Skeletal muscle satellite cell (primary cell): ENCODE results near the gene PTPRC.
A peak's percentile ranks its signal among the peaks of the same experiment; 100 is the strongest.

Source experiments
- H3K27me3 ChIP-seq: 2 replicates; pipeline ENCODE4 v1.7.0; 2013; ENCODE audit warnings: low read length; ENCODE audit not compliant: control insufficient read depth, insufficient read depth
- H3K36me3 ChIP-seq: 2 replicates; pipeline ENCODE4 v1.7.0; 2013; ENCODE audit warnings: mild to moderate bottlenecking, control low read depth, low read length; ENCODE audit not compliant: insufficient read depth
- H3K4me1 ChIP-seq: 2 replicates; pipeline ENCODE4 v1.7.0; 2013; ENCODE audit warnings: low read length; ENCODE audit not compliant: control insufficient read depth, insufficient read depth
- H3K4me2 ChIP-seq: 2 replicates; pipeline ENCODE4 v1.7.0; 2013; ENCODE audit warnings: mild to moderate bottlenecking, low read length
- H3K4me3 ChIP-seq: 2 replicates; pipeline ENCODE4 v1.7.0; 2013; ENCODE audit warnings: low read length
- H3K9ac ChIP-seq: 2 replicates; pipeline ENCODE4 v1.7.0; 2013; ENCODE audit warnings: mild to moderate bottlenecking, low read depth, low read length, moderate library complexity
- H3K9me3 ChIP-seq: replicated peaks from 2 replicates; pipeline ENCODE4 v1.7.0; 2013; ENCODE audit warnings: mild to moderate bottlenecking, control low read depth, low read length

Gene PTPRC

GRCh38 chr1:198773523-198773922 is 134.7 kb downstream of the PTPRC start:
- Histone ChIP-seq H3K4me2 (no peak overlapping the region), H3K27me3 (no peaks in the 10 kb centered on the region), H3K9me3 (no peaks in the 10 kb centered on the region), H3K4me3 (no peak overlapping the region), H3K9ac (no peak overlapping the region), H3K4me1 (peaks cover 31% of the 10 kb centered on the region), H3K36me3 (no peaks in the 10 kb centered on the region)

- Histone ChIP-seq H3K27me3 (no peaks in the 10 kb centered on the region), H3K4me3 (no peak overlapping the region), H3K4me1 (peaks cover 31% of the 10 kb centered on the region), H3K9me3 (no peaks in the 10 kb centered on the region), H3K9ac (no peak overlapping the region), H3K36me3 (no peaks in the 10 kb centered on the region), H3K4me2 (no peak overlapping the region)
Observed at GRCh38 chr1:198774421-198774820, 135.6 kb downstream of the PTPRC start.

- Histone ChIP-seq H3K4me3 (no peak overlapping the region), H3K4me1 (peaks cover 40% of the 10 kb centered on the region), H3K27me3 (no peaks in the 10 kb centered on the region), H3K36me3 (no peaks in the 10 kb centered on the region), H3K9me3 (no peaks in the 10 kb centered on the region), H3K4me2 (no peak overlapping the region), H3K9ac (peak overlapping the region; percentile 68)
Observed at GRCh38 chr1:198775606-198776005, 136.8 kb downstream of the PTPRC start.

GRCh38 chr1:198776602-198777029 is 137.8 kb downstream of the PTPRC start:
- peaks cover 43% of the 10 kb centered on the region for H3K4me1 ChIP-seq
- peak overlapping the region; percentile 76 for H3K9ac ChIP-seq
- no peak overlapping the region for H3K4me3 ChIP-seq
- no peaks in the 10 kb centered on the region for H3K9me3 ChIP-seq
- H3K4me2 ChIP-seq = peak overlapping the region; percentile 44
- H3K36me3 ChIP-seq = no peaks in the 10 kb centered on the region
- H3K27me3 ChIP-seq = no peaks in the 10 kb centered on the region

GRCh38 chr1:198778049-198778448 is 139.2 kb downstream of the PTPRC start:
- no peaks in the 10 kb centered on the region for H3K9me3 ChIP-seq
- H3K4me1 ChIP-seq = peaks cover 43% of the 10 kb centered on the region
- no peak overlapping the region for H3K4me3 ChIP-seq
- H3K9ac ChIP-seq = peak overlapping the region; percentile 76
- H3K27me3 ChIP-seq = no peaks in the 10 kb centered on the region
- H3K36me3 ChIP-seq = no peaks in the 10 kb centered on the region
- no peak overlapping the region for H3K4me2 ChIP-seq

GRCh38 chr1:198780376-198780775 is 141.5 kb downstream of the PTPRC start:
- H3K27me3 ChIP-seq = no peaks in the 10 kb centered on the region
- peaks cover 41% of the 10 kb centered on the region for H3K4me1 ChIP-seq
- no peaks in the 10 kb centered on the region for H3K9me3 ChIP-seq
- H3K4me2 ChIP-seq = peak overlapping the region; percentile 0
- H3K4me3 ChIP-seq = no peak overlapping the region
- H3K36me3 ChIP-seq = no peaks in the 10 kb centered on the region
- H3K9ac ChIP-seq = no peak overlapping the region

- Histone ChIP-seq H3K9ac (no peak overlapping the region), H3K9me3 (no peaks in the 10 kb centered on the region), H3K4me1 (no peaks in the 10 kb centered on the region), H3K36me3 (no peaks in the 10 kb centered on the region), H3K4me3 (no peak overlapping the region), H3K27me3 (no peaks in the 10 kb centered on the region), H3K4me2 (no peak overlapping the region)
Observed at GRCh38 chr1:198788561-198789064, 149.8 kb downstream of the PTPRC start.

- Histone ChIP-seq H3K4me1 (peaks cover 11% of the 10 kb centered on the region), H3K27me3 (no peaks in the 10 kb centered on the region), H3K36me3 (no peaks in the 10 kb centered on the region), H3K9me3 (no peaks in the 10 kb centered on the region), H3K4me3 (no peak overlapping the region), H3K9ac (no peak overlapping the region), H3K4me2 (no peak overlapping the region)
Observed at GRCh38 chr1:198793714-198794113, 154.9 kb downstream of the PTPRC start.

GRCh38 chr1:198794498-198794897 is 155.7 kb downstream of the PTPRC start:
- peak overlapping the region; percentile 47 for H3K9ac ChIP-seq
- H3K27me3 ChIP-seq = no peaks in the 10 kb centered on the region
- H3K4me2 ChIP-seq = peak overlapping the region; percentile 51
- H3K36me3 ChIP-seq = no peaks in the 10 kb centered on the region
- no peaks in the 10 kb centered on the region for H3K9me3 ChIP-seq
- no peak overlapping the region for H3K4me3 ChIP-seq
- H3K4me1 ChIP-seq = peaks cover 11% of the 10 kb centered on the region

- Histone ChIP-seq H3K27me3 (no peaks in the 10 kb centered on the region), H3K4me1 (peaks cover 11% of the 10 kb centered on the region), H3K4me2 (no peak overlapping the region)
Observed at GRCh38 chr1:198797656-198798055, 158.8 kb downstream of the PTPRC start.

GRCh38 chr1:198798923-198799386 is 160.1 kb downstream of the PTPRC start:
- no peak overlapping the region for H3K9ac ChIP-seq
- H3K36me3 ChIP-seq = no peaks in the 10 kb centered on the region
- H3K9me3 ChIP-seq = no peaks in the 10 kb centered on the region
- peaks cover 9% of the 10 kb centered on the region for H3K4me1 ChIP-seq
- no peak overlapping the region for H3K4me2 ChIP-seq
- no peak overlapping the region for H3K4me3 ChIP-seq
- H3K27me3 ChIP-seq = no peaks in the 10 kb centered on the region

More at GRCh38 chr1:198797656-198798055, 158.8 kb downstream of the PTPRC start:
- no peak overlapping the region for H3K4me3 ChIP-seq
- no peaks in the 10 kb centered on the region for H3K36me3 ChIP-seq
- H3K9me3 ChIP-seq = no peaks in the 10 kb centered on the region
- H3K9ac ChIP-seq = no peak overlapping the region

GRCh38 chr1:198805498-198806151 is 166.8 kb downstream of the PTPRC start:
- Histone ChIP-seq H3K27me3 (no peaks in the 10 kb centered on the region), H3K9me3 (no peaks in the 10 kb centered on the region), H3K4me3 (no peak overlapping the region), H3K4me1 (peaks cover 12% of the 10 kb centered on the region), H3K36me3 (no peaks in the 10 kb centered on the region), H3K4me2 (no peak overlapping the region), H3K9ac (no peak overlapping the region)
